ENCODE measurements around the gene LGALS3BP. TPM values are rescaled to one million over a fixed set of nuclear protein-coding genes. Genes with fewer than 3 reads are reported as not detected.
A peak's percentile ranks its signal among the peaks of the same experiment; 100 is the strongest.

Gene LGALS3BP
- total and polyA plus RNA-seq, 2 donors (not counting 1 experiment from before 2014, with no cell fraction given): 1.8 to 7.5 TPM

DNA sequence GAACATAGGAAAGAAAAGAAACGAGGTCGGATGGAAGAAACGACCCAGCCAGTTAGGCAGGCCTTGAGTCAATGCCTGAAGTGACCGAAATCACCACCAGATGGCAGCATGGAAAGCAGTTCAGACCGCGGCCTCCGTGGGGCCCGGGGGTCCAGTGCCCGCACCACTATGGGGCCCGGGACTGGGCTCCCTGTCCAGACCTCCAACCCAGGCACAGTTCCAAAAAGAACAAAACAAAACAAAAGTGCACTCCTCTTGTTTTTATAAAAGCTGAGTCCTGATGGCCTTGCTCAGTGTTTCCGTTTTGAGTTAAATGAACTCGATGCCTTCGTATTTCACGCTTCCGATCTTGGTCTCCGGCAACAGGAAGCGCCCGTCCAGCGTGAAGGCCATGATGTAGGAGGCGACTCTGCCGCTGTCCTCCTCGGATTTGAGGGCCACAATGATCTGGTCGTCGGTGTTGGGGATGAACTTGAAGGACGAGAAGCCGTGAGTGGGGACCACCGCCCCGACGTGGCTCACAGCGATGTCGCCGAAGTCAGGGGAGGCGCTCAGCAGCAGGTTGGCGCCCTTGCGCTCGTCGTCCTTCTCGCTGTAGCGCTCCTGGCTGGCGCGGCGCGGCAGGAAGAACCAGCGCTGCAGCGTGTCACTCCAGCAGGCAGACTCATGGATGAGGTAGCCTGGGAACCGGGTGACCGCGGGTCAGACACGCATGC is 13.7 kb upstream of the LGALS3BP start:
- peaks cover 7% of the 10 kb centered on the region for H3K79me2 ChIP-seq (ENCODE audit: control insufficient read depth, insufficient read depth, low read length)
- H2AFZ ChIP-seq (ENCODE audit: insufficient read depth, low read depth, low read length, poor library complexity, severe bottlenecking): no peak overlapping the region
- Mint-ChIP-seq H3K4me1 (peaks cover 3% of the 10 kb centered on the region), H3K27ac (no peak overlapping the region), H3K9me3 (ENCODE audit: insufficient read depth) (no peaks in the 10 kb centered on the region), H3K4me3 (no peak overlapping the region), H3K27me3 (no peaks in the 10 kb centered on the region)
- no peaks in the 10 kb centered on the region for H3K9me3 ChIP-seq (ENCODE audit: control extremely low read depth in 1 of 3, control insufficient read depth in 2 of 3, insufficient read depth in 1 of 3, low read length in 2 of 3)
- WGBS (ENCODE audit: insufficient coverage): 81% methylated on average over 49 of the region's 49 CpGs
- H3K9ac ChIP-seq (ENCODE audit: low read length): no peak overlapping the region
- no peaks in the 10 kb centered on the region for H3K27me3 ChIP-seq (replicated peaks in 1 of 4; ENCODE audit: control extremely low read depth in 1 of 4, control insufficient read depth in 3 of 4, insufficient read depth in 4 of 4, low read length in 3 of 4)
- no peak overlapping the region for H3K4me3 ChIP-seq (ENCODE audit: control extremely low read depth in 1 of 5, extremely low read depth in 1 of 5, insufficient read depth in 1 of 5, low read depth in 2 of 5, low read length in 4 of 5)
- H3K4me2 ChIP-seq (replicated peaks; ENCODE audit: low read depth, low read length, poor library complexity, severe bottlenecking): no peak overlapping the region
- TF ChIP-seq, protein P1, sequence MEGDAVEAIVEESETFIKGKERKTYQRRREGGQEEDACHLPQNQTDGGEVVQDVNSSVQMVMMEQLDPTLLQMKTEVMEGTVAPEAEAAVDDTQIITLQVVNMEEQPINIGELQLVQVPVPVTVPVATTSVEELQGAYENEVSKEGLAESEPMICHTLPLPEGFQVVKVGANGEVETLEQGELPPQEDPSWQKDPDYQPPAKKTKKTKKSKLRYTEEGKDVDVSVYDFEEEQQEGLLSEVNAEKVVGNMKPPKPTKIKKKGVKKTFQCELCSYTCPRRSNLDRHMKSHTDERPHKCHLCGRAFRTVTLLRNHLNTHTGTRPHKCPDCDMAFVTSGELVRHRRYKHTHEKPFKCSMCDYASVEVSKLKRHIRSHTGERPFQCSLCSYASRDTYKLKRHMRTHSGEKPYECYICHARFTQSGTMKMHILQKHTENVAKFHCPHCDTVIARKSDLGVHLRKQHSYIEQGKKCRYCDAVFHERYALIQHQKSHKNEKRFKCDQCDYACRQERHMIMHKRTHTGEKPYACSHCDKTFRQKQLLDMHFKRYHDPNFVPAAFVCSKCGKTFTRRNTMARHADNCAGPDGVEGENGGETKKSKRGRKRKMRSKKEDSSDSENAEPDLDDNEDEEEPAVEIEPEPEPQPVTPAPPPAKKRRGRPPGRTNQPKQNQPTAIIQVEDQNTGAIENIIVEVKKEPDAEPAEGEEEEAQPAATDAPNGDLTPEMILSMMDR (IDR thresholded peaks at IDR 0.05): peak; percentile 85
- TF ChIP-seq EZH2 (IDR thresholded peaks at IDR 0.05; ENCODE audit: borderline replicate concordance, insufficient read depth, low read depth, low read length, poor library complexity, severe bottlenecking): no peak
- CTCF ChIA-PET: interaction anchor here (1.3 to 1.5 kb wide), 3 partner anchors 10 to 33 kb away, joined by 3 to 5 read pairs (median 4); no protein-coding TSS in a partner anchor
- H3K4me1 ChIP-seq (ENCODE audit: control insufficient read depth in 2 of 2, insufficient read depth in 2 of 2, low read length in 2 of 2): no peaks in the 10 kb centered on the region
- H4K20me1 ChIP-seq (ENCODE audit: control insufficient read depth, insufficient read depth, low read length, poor library complexity, severe bottlenecking): peaks cover 48% of the 10 kb centered on the region
- POLR2A ChIA-PET: no interaction called here
- H3K36me3 ChIP-seq (replicated peaks in 1 of 2; ENCODE audit: control extremely low read depth in 1 of 2, control insufficient read depth in 1 of 2, extremely low read depth in 1 of 2, insufficient read depth in 2 of 2, low read length in 1 of 2): peaks cover 0 to 61% of the 10 kb centered on the region in 2 experiments
- intact Hi-C loops (cut with micrococcal nuclease): loop anchor here (10.0 kb wide), 1 partner anchor 51 kb away; no protein-coding TSS in a partner anchor
- DNase-seq (peak; percentile 62), ATAC-seq (ENCODE audit: low read depth) (peak; percentile 65)
- H3K27ac ChIP-seq (ENCODE audit: low read length in 2 of 2): no peak overlapping the region

GRCh38 chr17:78992542-78993212 is 13.0 kb upstream of the LGALS3BP start:
- no peaks in the 10 kb centered on the region for H3K27me3 ChIP-seq (replicated peaks in 1 of 4; ENCODE audit: control extremely low read depth in 1 of 4, control insufficient read depth in 3 of 4, insufficient read depth in 4 of 4, low read length in 3 of 4)
- Mint-ChIP-seq H3K4me3 (no peak overlapping the region), H3K4me1 (peaks cover 3% of the 10 kb centered on the region), H3K27ac (no peak overlapping the region), H3K27me3 (no peaks in the 10 kb centered on the region), H3K9me3 (ENCODE audit: insufficient read depth) (no peaks in the 10 kb centered on the region)
- ChIA-PET CTCF (interaction anchor here (1.3 to 1.5 kb wide), 3 partner anchors 10 to 33 kb away, joined by 3 to 5 read pairs (median 4); no protein-coding TSS in a partner anchor), POLR2A (no interaction called here)
- DNase-seq: no peak
- peaks cover 0 to 55% of the 10 kb centered on the region in 2 experiments for H3K36me3 ChIP-seq (replicated peaks in 1 of 2; ENCODE audit: control extremely low read depth in 1 of 2, control insufficient read depth in 1 of 2, extremely low read depth in 1 of 2, insufficient read depth in 2 of 2, low read length in 1 of 2)
- 88% methylated on average over 6 of the region's 12 CpGs for WGBS (ENCODE audit: insufficient coverage)
- no peaks in the 10 kb centered on the region for H3K9me3 ChIP-seq (ENCODE audit: control extremely low read depth in 1 of 3, control insufficient read depth in 2 of 3, insufficient read depth in 1 of 3, low read length in 2 of 3)
- no peak for ATAC-seq (ENCODE audit: low read depth)
- no peak overlapping the region for H2AFZ ChIP-seq (ENCODE audit: insufficient read depth, low read depth, low read length, poor library complexity, severe bottlenecking)
- no peak overlapping the region for H3K27ac ChIP-seq (ENCODE audit: low read length in 2 of 2)
- H3K4me1 ChIP-seq (ENCODE audit: control insufficient read depth in 2 of 2, insufficient read depth in 2 of 2, low read length in 2 of 2): no peaks in the 10 kb centered on the region
- H3K79me2 ChIP-seq (ENCODE audit: control insufficient read depth, insufficient read depth, low read length): peaks cover 7% of the 10 kb centered on the region
- H4K20me1 ChIP-seq (ENCODE audit: control insufficient read depth, insufficient read depth, low read length, poor library complexity, severe bottlenecking): peaks cover 41% of the 10 kb centered on the region
- H3K4me2 ChIP-seq (replicated peaks; ENCODE audit: low read depth, low read length, poor library complexity, severe bottlenecking): no peak overlapping the region
- TF ChIP-seq EZH2 (IDR thresholded peaks at IDR 0.05; ENCODE audit: borderline replicate concordance, insufficient read depth, low read depth, low read length, poor library complexity, severe bottlenecking): no peak
- TF ChIP-seq, protein P1 (IDR thresholded peaks at IDR 0.05): no peak
- no peak overlapping the region for H3K9ac ChIP-seq (ENCODE audit: low read length)
- intact Hi-C loops (cut with micrococcal nuclease): loop anchor here (10.0 kb wide), 1 partner anchor 52 kb away; no protein-coding TSS in a partner anchor
- no peak overlapping the region for H3K4me3 ChIP-seq (ENCODE audit: control extremely low read depth in 1 of 5, extremely low read depth in 1 of 5, insufficient read depth in 1 of 5, low read depth in 2 of 5, low read length in 4 of 5)
